ENCODE results near the gene NCBP3. TPM values are rescaled to one million over a fixed set of nuclear protein-coding genes. Genes with fewer than 3 reads are reported as not detected.

NCBP3 gene
- total RNA-seq, 1 experiment from 2014 or later = 28.1 TPM

DNA sequence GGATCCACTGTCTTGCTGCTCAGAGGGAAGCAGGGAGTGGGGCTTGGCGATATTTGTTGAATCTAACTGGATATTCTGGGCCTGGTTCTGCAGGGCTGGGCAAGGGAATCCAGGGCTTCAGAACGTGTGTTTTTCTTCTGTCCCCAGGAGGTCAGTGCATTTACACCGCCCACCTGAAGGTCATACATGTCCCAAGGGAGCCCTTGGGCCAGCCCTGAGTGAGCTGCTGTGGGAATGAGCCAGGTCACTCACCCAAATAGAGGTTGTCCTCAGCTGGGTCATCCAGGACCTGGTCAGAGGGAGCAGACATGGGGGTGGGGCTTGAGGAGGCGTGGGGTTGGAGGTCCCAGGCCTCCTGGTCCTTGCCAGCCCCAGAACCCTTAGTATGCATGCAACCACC is 36.2 kb upstream of the NCBP3 start:
- CTCF ChIA-PET = no interaction called here
- H3K4me3 ChIP-seq (ENCODE audit: low read depth in 2 of 2, low read length in 2 of 2) = no peak overlapping the region

DNA sequence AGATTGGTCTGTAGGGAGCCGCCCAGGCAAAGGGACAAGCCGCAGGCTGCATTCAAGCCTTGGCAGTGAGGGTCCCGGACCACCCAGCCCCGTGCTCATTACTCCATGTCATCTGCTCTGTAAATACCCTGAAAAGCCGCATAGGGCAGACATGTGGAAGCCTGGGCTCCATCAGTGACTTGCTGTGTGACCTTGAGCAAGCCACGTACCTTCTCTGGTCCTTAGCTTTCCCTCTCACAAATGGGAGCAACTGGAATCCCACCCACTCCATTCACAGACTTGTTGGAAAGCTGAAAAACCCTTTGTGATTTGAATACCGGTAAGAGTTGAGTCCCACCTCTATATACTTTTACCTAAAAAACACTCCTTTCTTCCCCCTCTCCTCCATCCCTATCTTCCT is 34.9 kb upstream of the NCBP3 start:
- in situ Hi-C loops (cut with HindIII; ENCODE audit: low pct_unique_long_range_greater_than_20kb, low sequenced_read_pairs) = no loop called here

More for the DNA sequence above, 36.2 kb upstream of the NCBP3 start:
- no TSS peak for BruUV-seq (replicated peaks)
- in situ Hi-C loops (cut with HindIII; ENCODE audit: low pct_unique_long_range_greater_than_20kb, low sequenced_read_pairs) = no loop called here
- no peak for ATAC-seq
- POLR2A ChIA-PET = interaction anchor here (0.6 kb wide), 1 partner anchor 175 kb away, joined by 3 read pairs; no protein-coding TSS in a partner anchor
- TF ChIP-seq SIN3A (IDR thresholded peaks at IDR 0.05; ENCODE audit: borderline replicate concordance, insufficient read depth, low read depth, low read length) (no peak), TCF7L2 (IDR thresholded peaks at IDR 0.05; ENCODE audit: low read depth, low read length) (no peak), POLR2AphosphoS5 (IDR thresholded peaks at IDR 0.05; ENCODE audit: low read depth, low read length) (no peak)
- TF ChIP-seq, protein P1, sequence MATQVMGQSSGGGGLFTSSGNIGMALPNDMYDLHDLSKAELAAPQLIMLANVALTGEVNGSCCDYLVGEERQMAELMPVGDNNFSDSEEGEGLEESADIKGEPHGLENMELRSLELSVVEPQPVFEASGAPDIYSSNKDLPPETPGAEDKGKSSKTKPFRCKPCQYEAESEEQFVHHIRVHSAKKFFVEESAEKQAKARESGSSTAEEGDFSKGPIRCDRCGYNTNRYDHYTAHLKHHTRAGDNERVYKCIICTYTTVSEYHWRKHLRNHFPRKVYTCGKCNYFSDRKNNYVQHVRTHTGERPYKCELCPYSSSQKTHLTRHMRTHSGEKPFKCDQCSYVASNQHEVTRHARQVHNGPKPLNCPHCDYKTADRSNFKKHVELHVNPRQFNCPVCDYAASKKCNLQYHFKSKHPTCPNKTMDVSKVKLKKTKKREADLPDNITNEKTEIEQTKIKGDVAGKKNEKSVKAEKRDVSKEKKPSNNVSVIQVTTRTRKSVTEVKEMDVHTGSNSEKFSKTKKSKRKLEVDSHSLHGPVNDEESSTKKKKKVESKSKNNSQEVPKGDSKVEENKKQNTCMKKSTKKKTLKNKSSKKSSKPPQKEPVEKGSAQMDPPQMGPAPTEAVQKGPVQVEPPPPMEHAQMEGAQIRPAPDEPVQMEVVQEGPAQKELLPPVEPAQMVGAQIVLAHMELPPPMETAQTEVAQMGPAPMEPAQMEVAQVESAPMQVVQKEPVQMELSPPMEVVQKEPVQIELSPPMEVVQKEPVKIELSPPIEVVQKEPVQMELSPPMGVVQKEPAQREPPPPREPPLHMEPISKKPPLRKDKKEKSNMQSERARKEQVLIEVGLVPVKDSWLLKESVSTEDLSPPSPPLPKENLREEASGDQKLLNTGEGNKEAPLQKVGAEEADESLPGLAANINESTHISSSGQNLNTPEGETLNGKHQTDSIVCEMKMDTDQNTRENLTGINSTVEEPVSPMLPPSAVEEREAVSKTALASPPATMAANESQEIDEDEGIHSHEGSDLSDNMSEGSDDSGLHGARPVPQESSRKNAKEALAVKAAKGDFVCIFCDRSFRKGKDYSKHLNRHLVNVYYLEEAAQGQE (IDR thresholded peaks at IDR 0.05; ENCODE audit: insufficient read depth in 1 of 2, low read depth in 2 of 2, low read length in 1 of 2) = no peak
- no peaks in the 10 kb centered on the region for H3K36me3 ChIP-seq (ENCODE audit: control insufficient read depth, insufficient read depth, low read length)
- no peaks in the 10 kb centered on the region for H3K9me3 ChIP-seq (ENCODE audit: control insufficient read depth, insufficient read depth, low read depth, low read length)
- H3K27ac ChIP-seq (ENCODE audit: low read length) = no peak overlapping the region
- no peaks in the 10 kb centered on the region for H3K27me3 ChIP-seq (ENCODE audit: control insufficient read depth, insufficient read depth, low read length)
- intact Hi-C loops (cut with micrococcal nuclease; ENCODE audit: unreplicated experiment) = no loop called here
- peaks cover 10% of the 10 kb centered on the region for H3K4me1 ChIP-seq (ENCODE audit: control insufficient read depth, insufficient read depth, low read length)
- DNase-seq (ENCODE audit: low read depth, low spot score) = no peak

More for the DNA sequence above, 34.9 kb upstream of the NCBP3 start:
- DNase-seq (ENCODE audit: low read depth, low spot score) (no peak), ATAC-seq (no peak)
- CTCF ChIA-PET = no interaction called here
- Histone ChIP-seq H3K9me3 (ENCODE audit: control insufficient read depth, insufficient read depth, low read depth, low read length) (no peaks in the 10 kb centered on the region), H3K36me3 (ENCODE audit: control insufficient read depth, insufficient read depth, low read length) (no peaks in the 10 kb centered on the region), H3K27me3 (ENCODE audit: control insufficient read depth, insufficient read depth, low read length) (no peaks in the 10 kb centered on the region), H3K4me1 (ENCODE audit: control insufficient read depth, insufficient read depth, low read length) (0 out of 2 replicates have a peak, but pooled peaks cover 3% of the 10 kb centered on the region), H3K4me3 (ENCODE audit: low read depth in 2 of 2, low read length in 2 of 2) (no peak overlapping the region), H3K27ac (ENCODE audit: low read length) (no peak overlapping the region)
- intact Hi-C loops (cut with micrococcal nuclease; ENCODE audit: unreplicated experiment) = no loop called here
- POLR2A ChIA-PET = no interaction called here
- TF ChIP-seq TCF7L2 (IDR thresholded peaks at IDR 0.05; ENCODE audit: low read depth, low read length) (no peak), POLR2AphosphoS5 (IDR thresholded peaks at IDR 0.05; ENCODE audit: low read depth, low read length) (no peak), SIN3A (IDR thresholded peaks at IDR 0.05; ENCODE audit: borderline replicate concordance, insufficient read depth, low read depth, low read length) (no peak)
- TF ChIP-seq, protein P2, sequence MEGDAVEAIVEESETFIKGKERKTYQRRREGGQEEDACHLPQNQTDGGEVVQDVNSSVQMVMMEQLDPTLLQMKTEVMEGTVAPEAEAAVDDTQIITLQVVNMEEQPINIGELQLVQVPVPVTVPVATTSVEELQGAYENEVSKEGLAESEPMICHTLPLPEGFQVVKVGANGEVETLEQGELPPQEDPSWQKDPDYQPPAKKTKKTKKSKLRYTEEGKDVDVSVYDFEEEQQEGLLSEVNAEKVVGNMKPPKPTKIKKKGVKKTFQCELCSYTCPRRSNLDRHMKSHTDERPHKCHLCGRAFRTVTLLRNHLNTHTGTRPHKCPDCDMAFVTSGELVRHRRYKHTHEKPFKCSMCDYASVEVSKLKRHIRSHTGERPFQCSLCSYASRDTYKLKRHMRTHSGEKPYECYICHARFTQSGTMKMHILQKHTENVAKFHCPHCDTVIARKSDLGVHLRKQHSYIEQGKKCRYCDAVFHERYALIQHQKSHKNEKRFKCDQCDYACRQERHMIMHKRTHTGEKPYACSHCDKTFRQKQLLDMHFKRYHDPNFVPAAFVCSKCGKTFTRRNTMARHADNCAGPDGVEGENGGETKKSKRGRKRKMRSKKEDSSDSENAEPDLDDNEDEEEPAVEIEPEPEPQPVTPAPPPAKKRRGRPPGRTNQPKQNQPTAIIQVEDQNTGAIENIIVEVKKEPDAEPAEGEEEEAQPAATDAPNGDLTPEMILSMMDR (IDR thresholded peaks at IDR 0.05) = no peak
- TF ChIP-seq, protein P1 (IDR thresholded peaks at IDR 0.05; ENCODE audit: insufficient read depth in 1 of 2, low read depth in 2 of 2, low read length in 1 of 2) = no peak
- no TSS peak for BruUV-seq (replicated peaks)

All from Panc1 (cell line).